ENCODE results near the gene NCKAP5.
"Not testable (repeated sequence)": the region's sequence is repeated elsewhere in the genome, so short reads cannot be mapped to it uniquely, and the experiment has no call there.

Gene NCKAP5

DNA sequence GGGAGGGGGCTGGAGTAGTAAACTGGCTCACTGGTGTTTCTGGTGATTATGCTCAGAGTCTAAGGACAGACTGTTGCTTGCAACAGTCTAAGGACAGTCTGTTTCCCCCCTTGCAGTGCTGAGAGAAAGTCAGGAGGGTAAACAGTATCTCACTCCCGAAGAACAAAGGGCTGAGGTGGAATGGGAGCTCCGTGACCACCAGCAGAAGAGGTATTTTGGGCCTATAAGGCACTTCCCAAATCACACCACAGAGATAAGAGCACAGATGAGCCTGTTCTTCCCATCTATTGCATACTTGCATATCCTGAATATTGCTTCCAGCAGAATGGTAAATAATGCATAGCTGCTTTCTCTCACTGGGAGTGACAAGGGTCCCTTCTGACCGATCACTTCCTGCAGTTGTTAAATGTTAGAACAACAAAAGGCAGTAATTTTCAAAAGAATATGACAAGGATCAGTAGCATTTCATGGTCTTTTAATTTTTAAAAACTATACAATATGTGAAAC is 737.9 kb downstream of the NCKAP5 start:
- no peak for DNase-seq

DNA sequence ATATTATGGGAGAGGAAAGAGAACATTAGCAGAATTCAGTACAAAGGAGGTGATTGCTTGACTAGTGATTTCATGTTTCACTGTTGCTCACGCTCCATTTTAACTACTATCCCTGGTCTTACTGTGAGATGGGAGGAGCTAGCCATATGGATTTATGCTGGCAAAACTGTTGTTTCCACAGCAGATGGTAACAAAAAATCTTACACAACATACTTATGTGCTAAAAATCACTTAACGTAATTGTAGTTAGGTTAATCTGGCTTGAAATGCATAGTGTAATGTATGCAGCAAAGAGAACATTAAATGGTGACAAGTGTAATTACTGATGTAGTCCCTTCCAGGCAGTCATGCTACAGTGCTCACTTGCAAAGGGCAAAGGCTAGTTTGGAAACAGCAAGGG is 742.7 kb downstream of the NCKAP5 start:
- no peak for DNase-seq

DNA sequence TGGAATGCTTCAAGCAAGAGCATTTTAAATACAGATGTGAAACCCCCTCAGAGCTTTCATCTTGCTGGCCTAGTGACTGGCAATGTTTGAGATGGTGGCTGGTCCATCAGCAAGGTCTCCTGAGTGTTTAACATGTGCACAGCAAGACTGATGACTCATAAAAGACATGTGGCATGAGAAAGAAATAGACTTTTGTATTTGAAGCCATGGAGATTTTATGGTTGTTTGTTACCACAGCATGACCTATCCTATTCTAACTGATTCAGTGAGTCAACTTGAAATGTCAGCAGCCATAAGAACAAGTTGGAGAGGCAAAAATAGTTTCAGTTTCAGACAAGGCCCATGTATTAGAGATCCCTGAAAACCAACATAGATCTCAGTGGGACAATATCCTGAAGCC is 743.5 kb downstream of the NCKAP5 start:
- DNase-seq = no peak

DNA sequence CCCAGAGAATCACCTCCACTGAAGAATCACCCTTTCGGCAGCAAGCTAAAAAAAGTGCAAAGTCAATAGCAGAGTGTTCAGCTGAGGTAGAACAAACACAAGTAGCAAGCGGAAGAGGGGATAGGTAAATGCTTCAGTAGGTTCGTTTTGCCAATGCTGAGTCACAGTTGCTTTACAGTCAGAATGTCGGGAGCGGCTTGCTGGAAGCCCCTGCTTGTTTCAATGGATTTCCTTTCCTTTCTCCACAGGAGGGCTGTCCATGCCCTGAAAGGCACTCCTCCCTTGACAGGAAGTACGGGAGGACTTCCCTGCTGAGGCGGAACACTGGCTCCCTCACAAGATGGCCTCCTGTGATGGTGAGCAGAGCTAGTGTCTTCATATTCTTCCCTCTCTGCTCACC is 752.0 kb downstream of the NCKAP5 start:
- no peak for DNase-seq

DNA sequence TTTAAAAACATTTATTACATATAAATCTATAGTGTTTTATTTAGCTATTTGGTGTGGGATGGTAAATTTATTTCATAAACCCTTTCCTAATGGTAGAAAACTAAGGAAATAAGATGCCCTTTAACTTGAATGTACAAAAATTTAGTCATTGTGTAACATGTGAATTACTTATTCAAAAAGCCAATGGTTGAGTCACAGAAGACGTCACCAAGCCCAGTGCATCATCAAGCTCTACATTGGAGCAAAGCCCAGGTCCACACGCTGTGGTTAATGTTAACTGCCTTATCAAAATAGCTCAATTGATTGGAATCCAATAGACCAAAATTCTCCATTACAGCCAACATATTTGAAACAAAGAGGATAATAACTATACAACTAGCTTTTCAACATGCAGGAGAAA is 752.7 kb downstream of the NCKAP5 start:
- DNase-seq = no peak

DNA sequence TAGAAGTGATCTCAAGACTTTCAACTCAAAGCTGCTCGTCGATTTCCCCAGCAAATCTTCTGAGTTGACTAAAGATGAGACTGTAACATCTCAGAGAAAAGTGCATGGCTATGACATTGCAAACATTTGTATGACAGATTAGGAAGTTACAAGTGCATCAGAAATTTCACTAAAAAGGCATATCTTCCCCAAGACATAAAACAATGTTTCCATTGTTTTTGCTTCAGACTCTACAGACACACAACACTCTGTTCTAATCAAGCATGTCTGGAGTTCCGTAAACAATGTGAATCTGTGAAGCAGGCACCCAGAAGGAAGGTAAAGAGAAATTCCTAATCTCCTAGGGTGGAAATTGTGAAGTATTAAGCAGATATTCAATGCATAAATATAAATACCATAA is 753.6 kb downstream of the NCKAP5 start:
- DNase-seq = no peak

DNA sequence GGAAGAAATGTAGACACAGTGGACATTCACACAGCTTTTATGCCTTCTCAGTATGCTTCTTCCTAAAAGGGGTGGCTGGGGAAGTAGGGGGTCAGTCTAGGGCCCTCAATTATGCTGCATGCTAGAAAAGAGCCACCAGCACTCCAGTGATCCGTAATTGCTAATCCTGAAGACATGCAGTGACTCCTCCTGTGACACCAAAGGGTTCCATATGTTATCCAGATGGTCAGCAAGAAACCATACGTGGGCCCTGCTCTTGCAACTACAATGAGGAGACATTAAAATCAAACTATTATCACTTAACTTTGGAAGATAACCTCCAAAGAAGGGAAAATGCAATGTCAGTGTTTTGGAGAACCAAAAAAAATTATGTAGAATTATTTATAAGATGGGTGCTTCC is 754.8 kb downstream of the NCKAP5 start:
- DNase-seq = no peak

DNA sequence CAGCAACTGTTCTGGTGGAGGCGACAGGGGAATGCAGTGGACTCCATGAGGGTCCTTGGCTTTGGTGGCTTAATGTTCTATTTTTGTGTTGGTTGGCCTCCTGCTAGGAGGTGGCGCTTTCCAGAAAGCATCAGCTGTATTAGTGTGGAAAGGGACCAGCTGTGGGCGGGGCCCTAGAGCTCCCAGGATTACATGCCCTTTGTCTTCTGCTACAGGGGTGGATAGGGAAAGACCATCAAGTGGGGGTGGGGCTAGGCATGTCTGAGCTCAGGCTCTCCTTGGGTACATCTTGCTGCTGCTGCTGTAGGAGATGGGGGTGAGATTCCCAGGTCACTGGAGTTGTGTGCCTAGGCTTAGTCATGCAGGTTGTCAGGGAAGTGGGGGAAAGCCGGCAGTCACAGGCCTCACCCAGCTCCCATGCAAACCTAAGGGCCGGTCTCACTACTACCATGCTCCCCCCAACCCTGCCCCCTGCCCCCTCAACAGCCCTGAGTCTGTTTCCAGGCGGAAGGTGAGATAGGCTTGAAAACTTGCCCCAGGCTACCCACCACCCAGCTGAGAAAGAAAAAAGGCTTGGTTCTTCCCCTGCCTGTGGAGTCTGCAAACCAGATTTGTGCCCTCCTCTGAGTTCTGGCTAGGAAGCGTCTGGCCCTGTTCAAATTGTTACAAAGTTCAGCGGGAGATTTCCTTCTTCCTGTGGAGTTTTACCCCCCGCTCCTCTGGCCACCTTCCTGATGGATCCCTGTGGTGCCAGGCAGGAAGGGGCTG is 756.9 kb downstream of the NCKAP5 start:
- no peak for DNase-seq

DNA sequence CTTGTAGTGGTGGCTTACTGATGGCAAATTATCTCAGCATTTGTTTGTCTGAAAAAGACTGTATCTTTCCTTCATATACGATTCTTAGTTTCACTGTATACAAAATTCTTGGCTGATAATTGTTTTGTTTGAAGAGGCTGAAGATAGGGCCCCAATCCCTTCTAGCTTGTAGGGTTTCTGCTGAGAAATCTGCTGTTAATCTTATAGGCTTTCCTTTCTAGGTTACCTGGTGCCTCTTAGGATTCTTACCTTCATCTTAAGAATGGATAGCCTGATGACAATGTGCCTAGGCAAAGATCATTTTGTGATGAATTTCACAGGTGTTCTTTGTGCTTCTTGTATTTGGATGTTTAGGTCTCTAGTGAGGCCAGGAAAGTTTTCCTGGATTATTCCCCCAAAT is 758.3 kb downstream of the NCKAP5 start:
- not testable (repeated sequence) for DNase-seq

DNA sequence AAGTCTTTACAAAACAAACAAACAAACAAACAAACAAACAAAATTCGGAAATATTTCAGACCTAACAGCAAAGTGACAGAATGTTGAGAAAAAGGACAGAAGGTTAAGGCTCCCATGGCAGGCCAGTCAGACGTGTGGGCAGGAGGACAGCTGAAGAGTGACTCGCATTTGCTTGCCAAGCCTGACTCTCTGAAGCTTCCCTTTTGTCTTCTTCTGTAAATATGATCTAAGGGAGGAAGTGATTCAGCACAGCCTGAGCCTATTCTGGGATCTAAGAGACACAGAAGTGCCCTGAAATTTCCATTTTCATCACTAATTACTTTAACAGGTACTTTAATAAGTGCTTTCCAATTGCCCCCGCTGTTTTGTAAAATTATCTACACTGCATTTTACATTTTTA is 764.2 kb downstream of the NCKAP5 start:
- no peak for DNase-seq

DNA sequence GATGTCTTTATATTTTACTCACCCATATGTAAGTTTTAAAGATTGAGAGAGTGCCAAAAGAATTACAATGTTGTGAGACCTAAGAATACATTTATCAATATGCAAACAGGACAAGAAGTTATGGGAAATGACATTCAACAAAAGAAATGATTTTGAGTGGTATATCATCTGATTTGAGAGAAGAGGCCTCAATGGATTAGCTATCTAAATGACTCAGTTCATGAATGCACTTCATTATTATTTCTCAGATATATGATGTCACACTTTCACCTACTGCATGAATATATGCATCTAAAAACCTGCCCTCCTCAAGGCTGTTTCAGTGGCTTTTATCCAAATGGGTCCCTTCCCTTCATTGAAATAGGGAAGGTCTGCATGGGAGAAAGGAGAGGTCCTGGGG is 769.9 kb downstream of the NCKAP5 start:
- no peak for DNase-seq

DNA sequence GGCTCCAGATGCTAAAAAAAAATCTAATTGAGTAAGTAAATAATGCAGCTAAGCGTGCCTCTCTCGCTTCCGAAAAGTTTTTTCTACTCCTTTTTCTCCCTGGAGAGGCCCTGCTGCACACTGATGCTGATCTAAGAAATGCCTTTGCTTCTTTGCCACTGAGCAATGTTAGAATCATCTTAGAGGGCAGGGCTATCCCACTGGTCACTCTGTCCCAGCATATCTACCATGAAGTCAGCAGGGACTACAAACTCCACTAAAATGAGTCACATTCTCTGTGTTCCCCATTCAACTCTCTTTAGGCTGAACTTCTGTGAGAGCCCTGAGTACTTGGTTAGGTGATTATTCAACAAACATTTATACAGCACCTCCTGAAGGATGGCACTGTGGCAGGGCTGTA is 770.7 kb downstream of the NCKAP5 start:
- no peak for DNase-seq

DNA sequence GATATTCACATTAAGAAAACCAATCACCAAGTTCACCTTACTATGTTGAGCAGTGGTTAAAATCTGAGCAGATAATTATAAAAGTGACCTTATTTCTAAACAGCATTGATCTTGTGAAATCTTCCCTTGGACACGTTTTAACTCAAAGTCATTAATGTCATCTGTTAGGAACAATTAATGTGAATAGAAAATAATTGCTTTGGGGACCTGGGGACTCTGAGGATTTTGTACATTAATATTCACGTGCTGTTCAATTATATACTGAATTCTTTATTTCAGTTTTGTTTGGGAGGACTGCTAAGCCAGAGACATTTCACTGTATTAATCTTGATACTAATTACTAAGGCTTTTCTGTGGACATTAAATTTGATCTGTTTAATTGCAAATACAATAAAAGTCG is 771.2 kb downstream of the NCKAP5 start:
- no peak for DNase-seq

DNA sequence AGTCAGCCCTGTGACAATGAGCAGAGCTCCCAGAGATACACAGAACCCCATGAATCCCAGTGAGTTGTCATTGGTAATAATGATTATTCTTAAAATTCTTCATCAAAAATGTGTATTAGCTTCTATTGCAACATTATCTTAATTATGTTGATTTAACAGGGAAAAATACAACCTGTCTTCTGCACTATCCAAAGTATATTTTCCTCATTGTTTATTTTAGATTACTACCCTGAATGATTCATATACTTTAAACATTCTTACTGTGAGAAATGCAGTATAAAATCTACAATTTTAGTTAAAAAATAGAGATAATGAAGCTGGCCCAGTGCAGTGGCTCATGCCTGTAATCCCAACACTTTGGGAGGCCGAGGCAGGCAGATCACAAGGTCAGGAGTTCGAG is 773.0 kb downstream of the NCKAP5 start:
- DNase-seq = no peak

DNA sequence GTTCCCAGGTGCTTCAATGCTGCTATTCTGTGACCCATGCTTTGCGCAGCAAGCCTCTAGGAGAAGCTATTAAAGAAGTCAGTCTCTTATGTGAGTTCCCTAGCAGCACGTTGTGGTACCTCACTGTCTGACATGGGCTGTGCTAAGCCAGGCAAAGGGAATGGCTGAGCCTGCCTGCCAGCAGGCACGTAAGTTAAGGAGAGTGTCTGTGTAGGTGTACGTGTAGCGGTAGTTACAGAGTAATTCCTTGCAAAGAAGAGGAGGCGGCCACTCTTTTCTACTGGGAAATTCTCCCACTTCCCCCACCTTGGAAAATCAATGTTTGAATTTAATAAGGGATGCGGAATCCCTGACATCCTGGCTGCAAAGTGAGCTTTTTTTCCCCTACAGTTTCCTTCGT is 774.7 kb downstream of the NCKAP5 start:
- no peak for DNase-seq

DNA sequence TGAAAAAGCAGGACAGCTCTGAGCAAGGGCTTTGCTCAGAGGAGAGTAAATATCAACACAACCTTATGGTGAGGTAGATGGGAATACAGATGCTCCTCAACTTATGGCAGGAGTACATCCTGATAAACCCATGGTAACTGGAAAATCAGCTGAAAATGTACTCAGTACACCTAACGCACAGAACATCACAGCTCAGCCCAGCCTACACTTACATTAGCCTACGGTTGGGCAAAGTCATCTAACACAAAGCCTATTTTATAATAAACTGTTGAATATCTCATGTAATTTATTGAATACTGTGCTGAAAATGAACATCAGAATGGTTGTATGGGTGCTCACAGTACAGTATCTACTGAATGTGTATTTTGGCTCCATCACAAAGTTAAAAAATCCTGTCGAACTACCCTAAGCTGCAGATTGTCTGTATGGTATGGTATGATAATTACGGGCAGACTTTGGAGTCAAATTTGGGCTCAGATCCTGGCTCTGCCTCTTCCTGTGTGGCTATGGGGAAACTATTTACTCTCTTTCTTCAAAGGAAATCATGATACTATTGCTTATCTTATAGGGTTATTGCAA is 778.0 kb downstream of the NCKAP5 start:
- DNase-seq = no peak

DNA sequence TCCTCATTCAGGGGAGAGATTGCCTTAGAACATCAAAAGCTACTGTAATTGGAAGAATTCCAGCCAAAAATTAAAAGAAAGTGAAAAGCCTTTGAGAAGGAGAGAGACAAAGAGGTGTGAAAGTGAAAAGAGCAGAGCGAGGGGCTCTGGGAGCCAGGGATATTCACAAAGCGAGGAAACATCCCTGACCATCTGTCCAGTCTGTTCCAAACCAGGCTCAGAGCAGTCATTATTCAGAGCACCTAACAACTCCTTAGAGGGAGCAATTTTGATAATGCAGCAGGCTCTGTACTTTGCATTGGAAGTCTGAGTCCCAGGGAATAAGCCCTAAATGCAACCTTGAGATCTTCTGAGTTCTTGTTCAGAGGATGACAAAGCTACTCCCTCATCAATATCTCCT is 779.2 kb downstream of the NCKAP5 start:
- no peak for DNase-seq

DNA sequence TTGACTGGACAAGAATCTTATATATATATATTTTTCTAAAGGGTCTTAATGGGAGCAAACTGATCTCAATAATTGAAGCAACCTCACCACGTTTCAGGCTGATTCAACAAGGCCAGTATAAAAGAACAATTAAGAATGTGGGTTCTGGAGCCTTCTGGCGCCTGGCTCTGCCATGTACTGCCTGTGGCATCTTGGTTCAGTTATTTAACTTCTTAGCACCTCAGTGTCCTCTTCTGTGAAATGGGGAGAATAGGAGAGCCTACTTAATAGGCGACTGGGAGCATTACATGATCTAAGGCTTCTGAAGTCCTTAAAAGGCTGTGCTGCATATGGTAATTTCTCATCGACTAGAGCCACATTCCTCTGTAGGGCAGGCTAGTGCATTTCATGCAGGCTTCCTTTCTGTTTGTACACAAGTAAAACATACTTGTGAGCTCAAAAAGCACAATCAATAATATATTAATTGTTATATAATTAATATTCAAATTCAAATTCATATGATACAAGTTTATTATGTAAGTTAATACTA is 779.9 kb downstream of the NCKAP5 start:
- DNase-seq = no peak

DNA sequence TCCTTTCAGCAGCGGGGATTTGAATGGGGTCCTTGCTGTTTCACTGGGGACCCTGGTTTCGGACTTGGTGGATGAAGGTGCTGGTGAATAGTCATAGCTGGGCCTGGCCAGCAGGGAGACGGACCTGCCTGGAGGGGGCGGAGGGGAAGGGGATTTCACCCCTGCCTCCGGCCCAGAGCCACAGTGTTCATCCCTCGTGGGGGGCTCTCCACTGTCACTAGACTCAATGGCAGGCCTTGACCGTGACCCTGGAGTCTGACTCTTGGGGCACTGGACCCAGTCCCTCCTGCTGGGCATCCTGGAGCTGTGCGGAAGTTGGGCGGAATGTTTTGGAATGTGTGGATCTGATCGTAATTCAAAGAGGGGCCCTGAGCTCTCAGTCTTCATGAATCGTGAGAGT is 784.4 kb downstream of the NCKAP5 start:
- DNase-seq = no peak

DNA sequence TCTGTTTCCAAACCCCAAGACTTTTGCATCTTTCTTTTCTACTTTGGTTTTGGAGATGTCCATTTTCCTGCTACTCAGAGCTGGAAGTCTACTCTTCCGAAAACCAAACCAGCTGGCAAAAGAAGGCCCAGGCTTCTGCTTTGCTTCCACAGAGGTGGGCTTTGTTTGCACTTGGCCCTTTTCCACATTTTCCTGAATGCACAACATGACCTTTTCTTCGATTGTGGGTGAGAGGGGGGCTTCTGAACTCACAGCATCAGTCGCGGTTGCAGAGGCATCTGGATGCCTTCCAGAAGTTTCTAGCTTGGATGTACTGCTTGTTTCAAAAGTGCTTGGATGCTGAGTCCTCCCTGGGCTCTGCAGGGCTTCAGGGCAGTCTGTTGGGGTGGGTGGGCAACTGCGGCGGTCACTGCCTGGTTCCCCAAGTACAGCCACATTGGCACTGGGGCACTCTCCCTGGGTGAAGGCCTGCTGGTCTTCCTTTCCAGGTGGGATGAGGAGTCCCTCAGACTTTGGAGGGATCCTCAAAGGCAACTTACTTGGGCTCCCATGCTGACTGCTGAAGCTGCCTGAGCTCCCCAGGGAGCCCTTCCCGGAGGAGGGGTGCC is 786.0 kb downstream of the NCKAP5 start:
- no peak for DNase-seq

DNA sequence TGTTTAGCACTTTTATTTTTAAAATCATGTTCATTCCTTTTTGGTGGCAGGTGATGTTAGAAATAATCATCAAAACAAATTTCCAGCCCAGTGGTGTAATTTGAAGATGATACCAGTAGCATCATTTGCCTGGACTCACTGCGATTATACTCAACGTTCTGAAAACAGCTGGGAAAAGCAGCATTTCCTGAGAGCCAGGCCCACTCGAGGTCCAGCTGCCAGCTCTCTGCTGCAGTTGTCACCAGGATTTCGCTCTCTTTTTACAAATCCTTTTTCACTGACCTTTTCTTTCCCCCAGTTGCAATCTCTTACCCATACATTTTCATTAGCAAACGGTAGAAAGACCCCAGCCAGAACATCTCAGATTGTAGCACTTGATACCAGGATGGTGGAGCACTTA is 787.6 kb downstream of the NCKAP5 start:
- DNase-seq = no peak

DNA sequence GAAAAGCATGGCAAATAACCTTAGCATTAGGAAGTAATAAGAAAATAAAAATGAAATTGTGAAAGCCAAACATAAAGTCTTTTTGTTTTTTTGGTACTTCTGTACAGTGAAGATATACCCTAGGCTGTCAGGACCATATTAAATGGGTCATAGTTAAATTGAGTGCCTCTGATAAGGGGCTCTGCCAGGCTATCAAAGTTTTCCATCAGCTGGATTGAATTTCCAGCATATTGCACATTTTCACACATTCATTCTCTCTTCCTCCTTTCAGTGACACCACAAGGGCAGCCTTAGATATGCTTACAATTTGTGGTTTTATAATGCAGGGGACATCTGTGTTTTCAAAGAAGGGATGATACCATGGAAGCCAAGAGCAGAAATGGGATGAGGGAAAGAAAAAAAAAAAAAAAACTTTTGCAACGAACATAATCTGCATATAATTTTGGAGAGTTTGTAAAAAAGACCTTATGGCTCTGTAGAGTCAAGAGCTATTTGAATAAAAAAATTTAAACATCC is 789.0 kb downstream of the NCKAP5 start:
- no peak for DNase-seq

DNA sequence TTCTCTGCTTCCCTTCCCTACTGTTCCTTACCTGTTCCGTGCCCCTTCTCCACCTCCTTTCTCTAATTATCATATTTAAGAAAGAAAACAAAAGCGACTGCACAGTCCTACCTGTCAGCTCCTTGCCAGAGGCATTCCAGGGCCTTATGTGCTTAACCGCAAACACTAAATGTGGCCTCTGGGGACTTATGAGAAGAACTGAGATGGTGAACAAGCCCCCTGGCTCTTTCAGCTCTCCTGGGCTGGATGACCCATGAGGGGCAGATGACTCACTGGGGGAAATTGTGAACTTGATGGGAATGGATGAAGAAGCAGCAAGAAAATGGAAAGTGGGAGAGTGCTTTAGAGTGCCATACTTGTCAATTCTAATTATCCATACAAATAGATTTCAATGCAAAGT is 792.0 kb downstream of the NCKAP5 start:
- DNase-seq = no peak

DNA sequence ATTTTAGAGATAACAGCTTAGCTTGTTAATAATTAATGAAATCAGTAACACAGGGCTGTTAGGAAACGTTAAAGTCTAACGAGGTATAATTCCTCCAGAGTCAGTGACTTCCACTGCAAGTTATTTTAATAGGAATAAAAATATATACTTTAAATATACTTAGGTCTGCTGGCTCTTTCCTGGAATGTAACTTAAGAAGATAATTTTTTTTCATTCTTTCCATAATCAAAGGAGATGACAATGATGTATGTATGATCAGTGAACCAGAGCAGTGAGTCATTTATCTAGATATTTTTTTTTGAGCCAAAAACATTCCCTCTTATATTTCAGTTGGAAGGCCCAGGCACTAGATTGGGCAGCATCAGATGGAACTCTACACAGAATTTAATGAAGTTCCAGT is 794.1 kb downstream of the NCKAP5 start:
- DNase-seq = no peak

Data from NCI-H2107 (cell line).